ENCODE measurements around the gene RNF121.
"Not testable (repeated sequence)": the region's sequence is repeated elsewhere in the genome, so short reads cannot be mapped to it uniquely, and the experiment has no call there.

DNA sequence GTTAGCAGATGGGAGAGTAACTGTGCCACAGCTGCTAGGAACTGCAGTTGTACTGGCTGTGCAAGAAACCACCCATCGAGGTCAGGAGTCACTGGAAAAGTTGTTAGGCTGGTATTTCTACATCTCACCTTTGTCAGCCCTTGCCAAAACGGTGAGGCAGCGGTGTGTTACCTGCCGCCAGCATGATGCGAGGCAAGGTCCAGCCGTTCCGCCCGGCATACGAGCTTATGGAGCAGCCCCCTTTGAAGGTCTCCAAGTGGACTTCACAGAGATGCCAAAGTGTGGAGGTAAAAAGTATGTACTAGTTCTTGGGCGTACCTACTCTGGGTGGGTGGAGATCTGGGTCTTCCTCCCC, 16.9 kb upstream of the RNF121 start:
- TF ChIP-seq POLR2A (IDR thresholded peaks at IDR 0.05) = not testable (repeated sequence)
- TF ChIP-seq, protein P1, sequence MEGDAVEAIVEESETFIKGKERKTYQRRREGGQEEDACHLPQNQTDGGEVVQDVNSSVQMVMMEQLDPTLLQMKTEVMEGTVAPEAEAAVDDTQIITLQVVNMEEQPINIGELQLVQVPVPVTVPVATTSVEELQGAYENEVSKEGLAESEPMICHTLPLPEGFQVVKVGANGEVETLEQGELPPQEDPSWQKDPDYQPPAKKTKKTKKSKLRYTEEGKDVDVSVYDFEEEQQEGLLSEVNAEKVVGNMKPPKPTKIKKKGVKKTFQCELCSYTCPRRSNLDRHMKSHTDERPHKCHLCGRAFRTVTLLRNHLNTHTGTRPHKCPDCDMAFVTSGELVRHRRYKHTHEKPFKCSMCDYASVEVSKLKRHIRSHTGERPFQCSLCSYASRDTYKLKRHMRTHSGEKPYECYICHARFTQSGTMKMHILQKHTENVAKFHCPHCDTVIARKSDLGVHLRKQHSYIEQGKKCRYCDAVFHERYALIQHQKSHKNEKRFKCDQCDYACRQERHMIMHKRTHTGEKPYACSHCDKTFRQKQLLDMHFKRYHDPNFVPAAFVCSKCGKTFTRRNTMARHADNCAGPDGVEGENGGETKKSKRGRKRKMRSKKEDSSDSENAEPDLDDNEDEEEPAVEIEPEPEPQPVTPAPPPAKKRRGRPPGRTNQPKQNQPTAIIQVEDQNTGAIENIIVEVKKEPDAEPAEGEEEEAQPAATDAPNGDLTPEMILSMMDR (IDR thresholded peaks at IDR 0.05) = not testable (repeated sequence)

Data from vagina (tissue), 2 donors.